ENCODE data around the gene TRPM1.

Gene TRPM1

DNA sequence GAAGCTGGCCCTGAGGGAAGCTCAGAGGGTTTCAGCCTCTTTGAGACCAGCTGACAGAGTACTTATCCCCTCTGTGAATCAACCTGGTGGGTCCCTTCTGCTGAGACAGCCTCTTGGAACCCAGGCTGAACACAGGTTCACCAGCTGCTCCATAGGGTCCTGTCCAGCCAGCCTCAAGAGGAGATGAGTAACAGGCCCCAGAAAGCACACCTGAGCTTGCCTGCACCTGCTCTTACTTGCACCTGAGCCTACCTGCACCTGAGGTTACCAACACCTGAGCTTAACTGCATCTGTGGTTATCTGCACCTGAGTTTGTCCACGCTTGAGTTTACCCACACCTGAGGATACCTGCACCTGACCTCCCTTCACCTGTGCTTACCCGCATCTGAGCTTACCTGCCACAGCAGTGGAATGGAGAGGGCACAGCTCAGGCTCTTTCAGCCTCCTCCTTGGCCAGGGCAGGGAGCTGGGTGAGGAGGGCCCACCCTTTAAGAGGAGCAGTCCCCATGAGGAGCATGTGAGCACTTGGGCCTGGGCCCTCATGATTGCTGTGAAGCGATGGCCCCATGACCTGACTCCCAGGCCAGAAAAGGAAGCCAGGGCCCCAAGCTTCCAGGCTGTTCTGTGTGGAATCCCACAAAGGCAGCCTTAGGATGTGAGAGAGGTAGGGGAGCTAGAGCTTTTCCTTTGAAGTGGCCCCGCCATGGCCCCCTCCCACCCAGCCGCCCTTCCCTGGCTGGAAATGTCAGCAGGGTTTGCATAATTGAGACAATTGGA, at the start of gene TRPM1:
Gene TRPM1 (minus strand): TSS at position 464 of the 777 bp plus-strand sequence. CDS start 20,370 bp downstream, outside the sequence.
- peak; percentile 24 for DNase-seq

DNA sequence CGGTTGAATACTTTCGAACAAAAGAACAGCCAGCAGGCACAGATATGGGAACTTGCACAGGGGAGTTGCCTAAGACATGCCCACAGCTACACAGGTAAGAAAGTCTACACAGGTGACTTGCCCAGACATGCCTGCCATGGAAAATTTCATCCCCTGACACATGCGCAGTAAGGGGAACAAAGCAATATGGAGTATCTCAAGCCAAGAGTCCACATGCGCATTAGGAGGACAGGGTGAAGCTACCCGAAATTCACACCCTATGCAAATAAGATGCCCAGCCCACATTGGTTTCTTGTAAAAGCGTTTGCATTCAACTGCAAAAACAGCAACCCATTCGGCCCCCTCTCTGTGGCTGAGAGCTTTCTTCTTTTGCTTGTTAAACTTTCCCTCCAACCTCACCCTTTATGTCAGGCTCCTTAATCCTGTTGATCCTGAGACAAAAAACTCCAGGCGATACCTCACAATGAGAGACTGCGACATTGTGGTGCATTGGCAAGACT, 49.3 kb upstream of the TRPM1 start:
- DNase-seq, result peak; percentile 37

DNA sequence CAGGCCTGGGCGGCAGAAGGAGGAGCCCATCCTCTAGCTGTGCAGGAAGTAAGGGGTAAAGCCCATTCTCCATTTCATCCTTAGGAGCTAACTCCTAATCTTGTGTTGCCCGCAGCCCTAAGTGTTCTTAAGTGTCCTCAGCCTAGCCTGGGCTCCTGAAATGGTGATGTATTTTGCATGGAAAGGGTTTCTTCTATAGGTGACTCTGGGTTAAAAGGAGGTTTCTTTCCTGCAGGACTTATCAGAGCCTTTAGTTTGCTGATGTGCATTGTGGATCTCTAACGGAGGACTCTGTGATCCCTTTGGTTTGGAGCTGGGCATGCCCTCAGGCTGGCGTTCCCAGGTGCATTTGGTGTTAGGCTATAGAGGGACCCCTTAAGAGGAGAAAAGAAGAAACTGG, 48.5 kb upstream of the TRPM1 start:
- peak; percentile 5 for DNase-seq

DNA sequence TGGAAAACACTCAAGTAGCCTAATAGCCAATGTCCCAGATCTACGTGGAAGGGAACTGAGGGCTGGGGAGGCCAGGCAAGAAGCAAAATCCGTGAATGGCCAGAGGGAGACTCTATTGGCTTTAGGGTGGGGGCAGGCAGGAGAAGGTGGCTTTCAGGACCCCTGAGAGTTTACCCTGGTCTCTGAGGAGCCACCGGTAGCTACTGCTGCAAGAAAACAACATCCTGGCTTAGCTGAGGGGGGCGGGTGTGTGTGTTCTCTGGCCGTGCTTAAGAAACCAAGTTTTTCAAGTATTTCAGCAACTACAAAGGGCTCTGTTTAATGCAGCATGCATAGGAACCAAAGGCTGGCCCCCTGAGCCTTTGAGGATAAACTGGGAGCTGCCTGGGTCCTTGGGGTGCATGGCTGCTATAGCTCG, 47.6 kb upstream of the TRPM1 start:
- DNase-seq, result peak; percentile 49

DNA sequence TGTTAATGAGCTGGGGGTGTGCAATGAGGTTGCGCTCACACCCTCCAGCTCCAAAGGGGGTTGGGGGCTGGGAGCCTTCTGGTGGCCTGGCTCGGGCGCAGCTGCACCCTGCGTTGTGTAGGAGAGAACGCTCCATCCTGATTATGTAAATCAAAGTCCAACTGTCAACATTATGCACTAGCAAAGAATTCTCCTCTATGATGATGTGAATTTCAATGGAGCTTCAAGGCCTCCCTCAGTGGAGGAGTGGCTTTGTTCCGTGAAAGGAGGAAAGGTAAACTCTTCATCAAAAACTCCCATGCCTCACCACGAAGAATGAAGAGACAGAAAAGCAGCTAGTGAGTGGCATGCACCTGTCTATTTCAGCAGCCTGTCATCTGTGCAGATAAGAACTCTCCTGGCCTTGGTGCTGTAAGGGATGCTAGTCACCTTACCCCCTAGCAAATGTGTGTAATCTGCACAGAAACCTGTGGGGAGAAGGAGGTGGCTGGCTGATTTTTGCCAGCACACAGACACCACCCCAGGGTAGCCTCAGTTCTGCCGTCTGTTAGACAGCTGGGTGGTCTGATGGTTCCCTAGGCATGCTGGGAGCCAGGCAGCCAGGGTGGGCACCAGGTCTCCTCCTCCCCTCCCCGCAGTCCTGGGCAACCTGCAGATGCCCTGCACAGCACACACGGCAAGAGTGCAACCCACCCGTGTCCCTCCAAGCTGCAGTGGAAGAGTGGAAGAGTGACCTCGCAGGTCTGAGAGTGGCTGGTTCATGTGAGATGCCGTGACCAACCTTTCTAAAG, 47.0 kb upstream of the TRPM1 start:
- DNase-seq, result peak; percentile 32

DNA sequence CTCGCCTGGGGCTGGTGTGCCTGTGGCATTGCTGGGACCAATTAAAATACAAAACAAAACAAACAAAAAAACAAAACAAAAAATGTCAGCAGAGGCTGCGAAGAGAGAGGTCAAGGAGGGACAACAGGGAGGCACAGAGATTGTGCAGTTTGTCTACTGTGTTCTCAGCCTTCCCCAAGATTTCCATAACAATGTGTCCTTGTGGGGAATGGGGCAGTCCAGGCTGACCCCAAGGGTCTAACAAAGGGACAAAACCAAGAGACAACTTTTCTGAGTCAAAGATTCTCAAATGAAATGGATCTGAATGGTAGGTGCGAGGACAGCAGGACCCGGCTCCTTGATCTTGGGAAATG, 46.4 kb upstream of the TRPM1 start:
- DNase-seq, result no peak

DNA sequence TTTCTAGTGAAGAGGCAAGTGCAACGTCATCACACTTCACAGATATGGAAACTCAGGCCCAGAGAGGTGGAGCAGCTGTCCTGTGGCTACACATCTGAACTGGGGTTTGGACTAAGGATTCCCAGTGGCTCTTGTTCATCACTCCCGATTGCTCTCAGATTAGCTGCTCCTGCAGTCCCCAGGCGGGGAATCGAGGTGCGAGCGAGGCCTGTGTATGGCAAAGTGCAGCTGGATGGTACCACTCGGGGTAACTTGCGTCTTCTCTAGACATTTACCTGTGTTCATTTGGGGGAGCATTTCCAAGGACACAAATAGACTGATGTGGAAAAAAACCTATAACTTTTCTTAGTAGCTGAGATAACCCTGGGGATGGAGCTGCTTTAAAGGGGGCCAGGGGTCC, 45.9 kb upstream of the TRPM1 start:
- peak; percentile 38 for DNase-seq

DNA sequence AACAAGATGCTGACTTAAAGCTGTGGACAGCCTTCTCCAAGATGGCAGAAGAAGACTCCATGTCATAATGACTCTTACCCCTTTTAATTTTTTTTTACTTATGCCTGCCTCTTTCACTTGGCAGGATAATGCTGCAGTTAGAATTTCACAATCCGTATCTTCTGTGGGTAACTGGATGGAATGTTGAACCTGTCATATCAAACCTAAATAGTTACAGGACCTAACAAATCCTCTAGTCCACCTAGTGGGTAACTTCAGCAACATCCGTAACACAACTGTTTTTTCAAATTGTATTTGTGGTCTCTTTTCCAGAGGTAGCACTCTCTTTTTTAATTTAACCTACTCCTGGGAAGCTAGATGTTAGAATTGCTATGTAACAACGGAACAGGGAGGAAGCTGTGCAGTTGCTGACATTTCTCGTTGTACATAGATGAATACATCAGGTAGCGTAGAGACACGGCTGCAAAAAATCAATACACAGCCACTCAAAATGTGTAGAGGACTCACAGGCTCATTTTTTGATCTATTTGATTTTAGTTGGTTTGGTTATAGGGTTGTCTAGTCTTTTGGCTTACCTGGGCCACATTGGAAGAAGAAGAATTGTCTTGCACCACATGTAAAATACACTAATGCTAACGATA, 43.9 kb upstream of the TRPM1 start:
- DNase-seq, result no peak

DNA sequence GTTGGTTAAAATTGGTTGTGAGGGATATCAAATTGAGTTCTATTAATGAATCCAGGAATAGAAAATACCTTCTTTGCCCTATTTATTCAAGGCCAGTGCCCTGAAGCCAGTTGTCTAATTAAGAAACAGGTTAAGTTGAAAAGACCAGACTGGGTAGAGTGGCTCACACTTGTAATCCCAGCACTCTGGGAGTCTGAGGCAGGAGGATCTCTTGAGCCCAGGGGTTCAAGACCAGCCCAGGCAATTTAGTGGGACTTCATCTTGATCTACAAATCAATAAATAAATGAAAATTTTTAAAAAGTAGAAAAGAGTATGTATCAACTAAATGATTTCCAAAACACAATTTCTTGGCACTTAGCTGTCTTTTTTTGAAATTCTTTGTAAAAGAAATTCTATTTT, 40.3 kb upstream of the TRPM1 start:
- DNase-seq, result no peak

DNA sequence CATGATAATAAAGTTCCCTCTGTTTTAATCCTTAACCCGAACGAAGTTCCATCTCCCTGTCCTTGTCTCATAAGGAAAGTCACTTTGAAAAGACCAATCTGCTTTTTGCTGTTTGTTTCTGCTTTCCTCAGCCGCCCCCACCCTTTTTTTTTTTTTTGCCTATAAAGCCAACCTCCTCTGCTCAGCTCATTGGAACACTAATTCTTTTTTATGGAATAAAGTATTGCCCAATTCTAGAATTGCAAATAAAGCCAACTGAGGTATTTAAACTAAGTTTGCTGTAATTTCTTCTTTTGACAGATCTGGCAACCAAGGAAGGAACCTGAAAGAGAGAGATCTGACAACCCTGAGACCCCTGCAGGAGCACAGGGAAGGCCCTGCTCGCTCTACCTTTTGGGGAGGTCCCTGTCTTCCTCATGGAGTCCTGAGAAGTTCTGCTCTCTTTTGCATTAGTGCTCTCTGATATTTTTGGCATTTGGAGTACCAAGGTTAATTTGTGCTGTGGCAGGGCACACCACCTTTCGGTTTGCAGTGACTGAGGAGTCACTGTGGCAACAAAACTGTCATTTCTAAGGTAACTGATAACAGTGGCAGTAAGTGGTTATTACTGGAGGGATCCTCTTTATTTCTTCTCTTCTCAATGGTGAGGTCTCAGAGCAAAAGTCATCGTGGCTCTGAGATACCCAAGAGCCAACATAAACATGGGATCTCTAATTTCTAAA, 35.2 kb upstream of the TRPM1 start:
- no peak for DNase-seq

DNA sequence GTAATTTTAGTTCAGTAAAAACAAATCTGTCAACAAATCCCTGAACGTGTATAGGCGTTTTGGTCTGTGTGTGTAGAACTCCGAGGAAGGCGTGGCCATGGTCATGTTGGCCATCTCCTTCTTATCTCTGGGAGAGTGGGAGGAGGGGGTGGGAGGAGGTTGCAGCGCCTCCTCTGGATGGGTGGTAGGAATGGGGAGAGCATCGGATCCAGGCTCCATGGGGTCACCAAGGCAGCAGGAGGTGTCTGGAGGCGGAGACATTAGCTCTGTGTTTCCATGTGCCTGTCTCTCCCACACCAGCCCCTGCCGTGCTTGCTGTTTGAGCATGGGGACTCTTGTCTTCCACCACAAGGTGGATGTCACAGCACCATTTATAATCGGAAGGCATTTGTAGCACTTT, 34.5 kb upstream of the TRPM1 start:
- DNase-seq, result no peak

DNA sequence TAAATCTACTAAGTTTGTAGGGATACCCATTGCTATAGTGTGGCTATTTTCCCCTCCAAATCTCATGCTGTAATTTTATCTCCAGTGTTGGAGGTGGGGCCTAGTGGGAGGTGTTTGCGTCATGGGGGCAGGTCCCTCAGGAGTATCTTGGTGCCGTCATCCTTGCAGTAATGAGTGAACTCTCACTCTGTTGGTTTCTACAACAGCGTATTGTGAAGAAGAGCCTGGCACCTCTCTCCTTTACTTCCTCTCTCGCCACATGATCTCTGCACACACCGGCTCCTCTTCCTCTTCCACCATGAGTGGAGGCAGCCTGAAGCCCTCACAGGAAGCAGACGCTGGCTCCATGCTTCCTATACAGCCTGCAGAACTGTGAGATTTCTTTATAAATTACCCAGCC, 34.0 kb upstream of the TRPM1 start:
- DNase-seq, result no peak

DNA sequence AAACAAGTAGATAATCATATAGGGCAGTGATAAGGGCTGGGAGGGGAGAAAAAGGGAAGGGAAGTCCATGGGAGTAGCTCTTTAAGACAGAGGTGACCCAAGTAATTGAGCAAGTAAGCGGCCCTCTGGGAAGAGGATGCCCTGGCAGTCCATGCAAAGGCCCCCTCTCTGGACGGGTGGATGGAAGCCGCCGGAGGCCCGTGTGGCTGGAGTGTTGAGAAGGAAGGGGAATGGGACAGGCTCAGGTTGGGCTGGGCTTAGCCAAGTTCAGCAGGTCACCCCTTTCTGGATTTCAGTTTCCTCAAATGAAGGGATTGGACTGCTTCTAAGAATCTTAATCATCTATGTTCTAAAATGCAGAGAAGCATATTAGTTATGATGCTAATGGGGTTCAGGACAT, 32.4 kb upstream of the TRPM1 start:
- DNase-seq, result no peak

DNA sequence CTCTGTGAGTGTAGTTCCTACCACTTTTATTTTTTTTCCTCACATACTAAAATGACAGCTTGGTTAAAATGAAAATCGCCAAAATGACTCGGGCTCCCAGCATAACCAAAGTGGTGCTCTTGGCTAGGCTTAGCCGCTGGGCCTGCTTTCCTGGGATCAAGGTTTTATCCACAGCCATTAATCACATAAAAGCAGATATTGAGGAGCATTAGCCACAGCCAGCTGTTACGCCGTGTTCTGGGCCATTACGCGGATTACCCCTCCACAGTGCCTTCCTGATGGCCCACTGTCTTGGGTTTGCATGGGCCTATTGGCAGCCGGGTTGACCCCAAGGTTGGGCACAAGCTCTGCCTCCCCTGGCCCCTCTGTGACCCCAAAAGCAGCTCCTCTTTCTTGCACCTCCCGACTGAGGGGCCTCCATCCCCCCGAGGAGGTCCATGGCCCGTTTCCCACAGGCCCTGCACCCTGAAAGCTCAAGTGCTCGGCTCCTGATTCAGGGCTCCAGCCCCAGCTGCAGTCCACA, 30.4 kb upstream of the TRPM1 start:
- no peak for DNase-seq

DNA sequence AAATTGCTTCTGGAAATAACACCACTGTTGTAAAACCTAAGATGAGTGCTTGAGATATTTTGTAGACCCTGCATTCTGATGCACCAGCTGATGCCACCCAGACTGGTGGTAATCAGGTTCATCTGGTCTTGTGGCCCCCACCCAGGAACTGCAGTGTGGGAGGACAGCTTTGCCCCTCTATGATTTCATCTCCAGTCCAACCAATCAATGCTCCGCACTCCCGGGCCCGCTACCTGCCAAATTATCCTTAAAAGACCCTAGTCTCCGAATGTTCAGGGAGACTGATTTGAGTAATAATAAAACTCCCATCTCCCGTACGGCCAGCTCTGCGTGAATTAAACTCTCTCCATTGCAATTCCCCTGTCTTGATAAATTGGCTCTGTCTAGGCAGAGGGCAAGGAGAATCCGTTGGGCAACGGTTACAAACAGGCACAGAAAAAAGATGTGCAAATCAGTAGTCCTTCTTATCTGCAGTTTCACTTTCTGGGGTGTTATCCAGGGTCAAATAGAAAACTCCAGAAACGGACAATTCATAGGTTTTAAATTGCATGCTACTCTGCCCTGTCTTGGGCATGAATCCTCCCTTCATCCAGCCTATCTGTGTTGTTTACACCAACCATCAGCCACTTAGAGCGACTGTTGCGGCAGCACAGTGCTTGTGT, 29.2 kb upstream of the TRPM1 start:
- no peak for DNase-seq

DNA sequence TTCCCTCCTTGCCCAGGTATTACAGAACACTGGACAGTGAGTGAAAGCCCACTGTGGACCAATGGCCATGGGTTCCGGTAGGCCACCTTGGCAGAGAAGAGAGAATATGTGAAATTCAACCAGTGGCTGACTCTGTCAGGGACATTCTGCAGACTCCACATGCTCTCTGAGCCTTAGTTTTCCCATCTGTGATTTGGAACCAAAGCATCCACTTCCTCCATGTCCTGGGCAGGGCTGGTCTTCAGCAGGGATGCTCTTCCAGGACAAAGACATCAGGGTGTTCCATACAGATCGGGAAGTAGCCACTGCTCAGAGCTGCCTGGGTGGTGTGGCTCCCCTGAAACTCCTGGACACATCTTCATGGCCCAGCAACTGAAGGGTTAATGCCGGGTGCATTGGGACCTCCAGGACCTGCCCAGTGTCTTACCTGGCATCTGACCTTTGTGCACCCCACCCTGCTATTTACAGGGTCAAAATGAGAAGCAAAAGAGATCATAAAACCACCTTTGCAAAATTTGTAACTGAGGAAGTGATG, 28.3 kb upstream of the TRPM1 start:
- no peak for DNase-seq

DNA sequence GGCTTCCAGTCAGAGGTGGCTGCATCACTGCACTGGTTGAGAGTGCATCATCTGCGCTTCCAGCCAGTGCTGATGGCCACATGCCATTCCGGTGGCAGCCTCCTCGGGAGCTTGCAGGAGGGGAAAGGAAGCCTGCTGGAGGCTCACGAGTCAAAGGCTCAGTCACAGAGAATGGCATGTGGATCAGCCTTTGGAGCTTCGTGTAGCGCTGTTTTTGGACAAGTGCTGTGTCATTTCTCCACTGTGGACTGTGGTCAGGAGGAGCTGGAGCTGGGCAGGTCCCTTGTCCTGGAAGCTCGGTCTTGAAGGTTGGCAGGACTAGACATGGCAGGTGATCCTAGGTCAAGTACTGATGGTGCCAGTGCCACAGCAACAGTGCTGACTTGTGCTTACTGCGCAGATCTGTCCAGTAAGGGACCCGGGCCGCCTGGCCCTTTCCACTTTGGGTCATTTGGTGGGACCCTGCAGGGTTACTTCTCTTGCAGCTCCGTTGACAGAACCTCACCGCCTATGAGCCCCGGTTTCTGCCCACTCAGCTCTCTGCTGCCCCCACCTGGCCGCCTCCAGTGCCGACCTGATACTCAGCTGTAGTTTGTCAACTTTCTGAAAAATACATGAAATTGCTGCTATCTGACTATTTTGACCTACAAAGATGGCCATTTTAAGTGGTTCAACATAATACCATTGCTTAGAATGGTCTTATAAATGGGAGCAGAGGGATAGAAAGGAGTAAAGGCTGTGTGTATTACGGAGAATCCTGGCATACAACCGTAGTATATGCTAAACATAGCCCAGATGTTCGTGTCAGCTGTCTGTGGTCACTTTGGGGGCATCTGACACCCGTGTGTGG, 27.6 kb upstream of the TRPM1 start:
- peak; percentile 90 for DNase-seq

DNA sequence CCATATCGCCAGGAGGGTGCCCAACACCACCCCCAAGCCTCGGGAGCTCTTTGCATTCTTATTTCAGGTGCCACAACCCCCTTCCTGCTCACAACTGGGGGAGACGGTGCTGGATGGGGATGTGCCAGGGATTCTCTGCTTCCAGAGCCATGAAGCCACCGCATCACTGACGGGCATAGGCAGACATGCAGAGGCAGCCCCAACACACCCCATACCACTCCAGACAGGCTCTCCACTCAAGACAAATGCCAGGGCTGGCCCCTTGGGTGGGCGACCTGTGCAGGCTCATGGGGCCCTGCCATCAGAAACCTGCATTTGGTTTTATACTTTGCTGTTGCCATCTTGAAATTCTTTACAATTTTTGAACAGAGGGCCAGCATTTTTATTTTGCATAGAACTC, 27.0 kb upstream of the TRPM1 start:
- no peak for DNase-seq

DNA sequence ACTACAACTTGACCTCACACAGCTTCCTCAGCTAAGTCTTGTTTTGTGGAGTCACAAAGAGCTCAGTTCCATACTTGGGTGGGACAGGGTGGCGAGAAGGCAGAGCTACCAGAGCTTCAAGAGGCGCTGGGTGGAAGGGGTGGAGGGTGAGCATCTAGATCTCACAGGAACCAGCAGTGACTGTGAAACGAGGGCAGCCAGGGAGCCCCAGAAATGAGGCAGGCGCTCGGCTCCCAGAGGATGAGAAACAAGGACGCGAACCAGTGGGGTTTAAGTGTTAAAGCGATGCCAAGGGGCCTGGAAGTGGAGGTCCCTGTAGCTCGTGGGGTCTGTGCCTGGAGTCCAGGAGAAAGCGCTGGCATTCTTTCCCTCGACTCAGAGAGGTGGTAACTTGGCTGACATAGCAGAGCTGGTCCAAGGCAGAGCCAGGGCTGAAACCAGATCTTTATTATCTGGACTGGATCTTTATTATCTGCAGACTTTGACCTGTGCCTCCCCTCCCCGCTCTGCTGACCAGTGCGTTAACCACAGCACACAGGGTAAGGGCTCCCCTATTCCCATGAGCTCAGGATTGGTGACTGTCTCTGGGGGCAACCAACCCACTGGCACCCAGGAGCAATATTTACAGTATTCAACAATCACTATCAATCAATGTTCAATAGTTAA, 26.2 kb upstream of the TRPM1 start:
- no peak for DNase-seq

DNA sequence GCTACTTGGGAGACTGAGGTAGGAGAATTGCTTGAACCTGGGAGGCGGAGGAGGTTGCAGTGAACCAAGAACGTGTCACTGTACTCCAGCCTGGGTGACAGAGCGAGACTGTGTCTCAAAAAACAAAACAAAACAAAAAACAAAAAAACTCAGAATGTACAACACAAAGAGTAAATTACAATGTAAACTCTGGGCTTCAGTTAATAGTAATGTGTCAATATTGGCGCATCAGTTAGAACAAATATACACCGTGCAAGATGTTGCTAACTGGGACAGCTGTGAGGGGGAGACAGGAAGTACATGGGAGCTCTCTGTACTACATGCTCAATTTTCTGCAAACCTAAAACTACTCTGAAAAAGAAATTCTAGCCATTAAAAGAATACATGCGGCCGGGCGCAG, 23.5 kb upstream of the TRPM1 start:
- no peak for DNase-seq
